ENCODE results near the gene ZBTB24.

ZBTB24 gene

DNA sequence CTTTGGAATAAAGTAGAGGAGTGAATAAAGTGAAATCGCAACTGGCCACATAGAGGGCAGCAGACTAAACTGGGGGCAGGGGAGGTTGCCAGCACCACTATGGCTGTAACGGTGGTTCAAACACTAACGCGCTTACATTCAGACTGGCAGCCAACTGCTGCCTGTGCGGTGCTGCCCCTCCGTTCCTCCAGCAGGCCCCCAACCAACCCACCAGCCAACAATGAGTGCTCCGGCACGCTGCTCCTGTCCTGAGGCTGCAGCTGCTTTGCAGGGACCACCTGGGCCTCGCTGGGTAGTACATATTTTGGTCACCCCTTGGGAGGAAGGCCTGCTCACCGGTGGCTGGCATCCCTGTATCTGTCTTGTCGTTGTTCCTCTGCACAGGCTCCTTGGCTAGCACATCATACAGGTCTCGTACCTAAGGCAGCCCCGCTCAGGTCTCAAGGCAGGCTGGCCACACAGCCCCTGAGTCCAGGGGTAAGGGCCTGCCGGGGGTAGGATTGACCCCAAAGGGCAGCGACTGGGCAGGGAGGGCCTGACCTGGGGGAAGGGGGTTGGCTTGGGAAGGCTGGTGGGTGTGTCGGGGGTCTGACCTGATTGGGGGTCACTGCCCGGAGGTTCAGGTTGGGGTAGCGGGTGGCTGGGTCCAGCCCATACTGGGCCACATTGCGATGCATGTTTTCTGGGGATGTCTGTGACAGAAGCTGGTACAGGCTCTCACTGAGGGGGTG, 33.8 kb downstream of the ZBTB24 start:
- DNase-seq: no peak

DNA sequence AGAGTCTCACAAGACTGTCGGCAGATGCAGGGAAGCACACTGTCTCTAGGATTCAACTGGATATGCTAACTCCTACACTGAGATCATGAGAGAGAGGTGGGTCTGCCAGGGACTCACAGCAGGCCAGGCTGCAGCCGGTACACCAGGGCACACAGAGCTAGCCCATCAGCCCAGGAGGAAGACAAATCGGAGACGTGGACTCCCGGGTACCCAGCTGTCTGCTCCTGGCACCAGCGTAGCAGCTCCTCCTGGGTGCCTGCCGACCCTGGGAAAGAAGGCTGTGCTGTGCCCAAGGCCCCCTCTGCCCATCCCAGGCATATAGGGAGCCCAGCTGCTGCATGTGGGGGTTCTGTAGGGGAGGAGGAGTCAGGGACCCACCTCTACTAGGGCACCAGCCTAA, 34.4 kb downstream of the ZBTB24 start:
- DNase-seq: no peak

DNA sequence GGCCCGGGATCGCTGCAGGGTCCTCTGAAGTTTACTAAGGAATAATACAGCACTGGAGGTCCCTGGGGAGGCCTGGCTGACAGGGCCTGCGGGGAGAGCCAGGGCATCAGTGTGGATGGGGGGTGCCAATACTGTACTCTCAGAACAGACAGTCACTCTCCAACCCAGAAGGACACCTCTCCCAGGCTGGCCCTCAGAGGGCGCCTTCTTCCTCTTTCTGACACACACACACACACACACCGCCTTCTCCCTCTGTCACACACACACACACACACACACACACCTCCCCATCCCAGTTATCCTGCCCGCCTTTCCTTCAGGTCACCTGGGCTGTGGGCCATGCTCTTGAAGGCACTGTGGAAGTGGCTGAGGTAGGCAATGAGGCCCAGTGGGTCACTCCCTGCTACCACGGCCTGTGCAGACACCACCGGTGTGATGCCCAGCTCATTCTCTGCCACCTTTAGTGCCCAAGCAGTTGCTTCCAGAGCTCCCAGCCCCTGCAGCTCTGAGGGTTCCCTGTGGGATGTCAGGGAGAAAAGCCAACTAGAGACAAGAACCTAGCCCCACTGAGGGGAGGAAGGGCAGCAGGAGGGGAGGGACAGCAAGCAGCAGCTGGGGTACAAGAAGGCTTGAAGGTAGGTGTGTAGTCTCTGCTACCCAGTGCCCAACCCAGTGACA, 35.0 kb downstream of the ZBTB24 start:
- no peak for DNase-seq

DNA sequence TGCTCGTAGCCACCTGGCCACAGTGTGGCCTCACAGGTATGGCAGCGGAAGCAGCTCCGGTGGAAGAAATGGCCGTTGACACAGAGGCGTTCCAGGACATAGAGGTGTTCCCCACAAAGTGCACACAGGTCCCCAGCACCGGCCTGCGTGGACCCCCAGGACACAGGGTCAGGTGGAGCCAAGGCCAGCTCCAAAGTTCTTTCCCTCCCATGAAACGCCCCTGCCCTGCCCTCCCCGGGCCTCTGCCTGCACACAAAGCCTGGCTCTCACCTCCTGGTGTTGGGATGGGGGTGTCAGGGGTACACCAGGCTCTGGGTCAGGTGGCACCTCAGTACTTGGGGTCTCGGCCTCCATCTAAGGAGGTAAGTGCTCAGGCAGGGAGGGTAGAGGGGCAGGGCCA, 35.9 kb downstream of the ZBTB24 start:
- no peak for DNase-seq

DNA sequence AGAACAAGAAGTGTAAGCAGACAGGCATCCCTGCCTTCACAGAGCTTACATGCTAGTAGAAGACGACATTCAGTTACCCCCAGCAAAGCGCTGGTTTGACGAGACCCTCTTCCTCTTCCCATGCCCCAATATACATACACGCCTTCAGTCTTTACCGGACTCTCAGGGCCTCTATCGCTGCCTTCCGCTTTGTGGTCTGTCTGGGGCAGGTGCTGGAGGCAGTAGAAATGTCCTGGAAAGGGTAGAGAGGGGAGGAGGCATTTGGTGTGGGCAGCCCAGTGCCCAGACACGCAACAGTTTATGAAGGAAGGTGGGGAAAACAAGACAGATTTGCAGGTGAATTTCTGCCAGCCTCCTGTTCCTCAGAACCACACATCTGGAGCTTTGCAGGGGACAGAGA, 36.5 kb downstream of the ZBTB24 start:
- no peak for DNase-seq

DNA sequence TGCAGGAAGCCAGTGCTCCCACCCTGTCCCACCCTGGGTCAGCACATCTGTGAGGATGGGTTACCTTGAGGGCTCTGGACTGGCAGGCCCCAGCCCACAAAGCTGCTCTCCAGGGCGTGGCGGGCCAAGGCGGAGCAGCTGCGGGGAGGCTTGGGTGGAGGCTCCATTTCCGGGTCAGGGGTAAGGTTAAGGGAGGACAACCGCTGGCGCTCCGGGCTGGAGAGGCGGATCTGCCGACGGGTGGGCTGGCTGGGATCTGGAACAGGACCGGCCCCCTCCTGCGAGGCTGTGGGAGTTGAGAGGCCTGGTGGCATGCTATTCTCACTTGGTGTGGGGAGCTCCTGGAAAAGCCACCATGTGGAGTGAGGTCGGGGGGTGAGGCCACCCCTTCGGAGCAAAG, 36.9 kb downstream of the ZBTB24 start:
- no peak for DNase-seq

DNA sequence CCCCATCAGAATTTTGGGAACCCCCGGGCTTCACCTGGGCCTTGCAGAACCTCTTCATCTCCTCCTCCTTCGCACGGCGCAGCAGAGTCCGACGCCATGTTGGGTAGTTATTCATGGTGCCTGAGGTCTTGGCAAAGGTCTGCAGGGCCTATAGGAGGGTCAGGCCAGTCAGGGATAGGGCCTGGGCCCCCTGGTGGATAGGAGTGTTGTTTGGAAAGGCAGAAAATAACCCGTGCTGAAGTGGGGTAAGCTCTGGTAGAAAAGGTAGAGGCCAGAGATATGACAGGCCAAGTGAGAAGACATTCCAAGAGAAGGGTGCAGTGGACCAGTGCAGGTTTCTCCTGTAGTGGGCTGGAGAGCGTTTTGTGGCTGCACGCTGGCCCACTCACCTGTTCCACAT, 37.6 kb downstream of the ZBTB24 start:
- no peak for DNase-seq

DNA sequence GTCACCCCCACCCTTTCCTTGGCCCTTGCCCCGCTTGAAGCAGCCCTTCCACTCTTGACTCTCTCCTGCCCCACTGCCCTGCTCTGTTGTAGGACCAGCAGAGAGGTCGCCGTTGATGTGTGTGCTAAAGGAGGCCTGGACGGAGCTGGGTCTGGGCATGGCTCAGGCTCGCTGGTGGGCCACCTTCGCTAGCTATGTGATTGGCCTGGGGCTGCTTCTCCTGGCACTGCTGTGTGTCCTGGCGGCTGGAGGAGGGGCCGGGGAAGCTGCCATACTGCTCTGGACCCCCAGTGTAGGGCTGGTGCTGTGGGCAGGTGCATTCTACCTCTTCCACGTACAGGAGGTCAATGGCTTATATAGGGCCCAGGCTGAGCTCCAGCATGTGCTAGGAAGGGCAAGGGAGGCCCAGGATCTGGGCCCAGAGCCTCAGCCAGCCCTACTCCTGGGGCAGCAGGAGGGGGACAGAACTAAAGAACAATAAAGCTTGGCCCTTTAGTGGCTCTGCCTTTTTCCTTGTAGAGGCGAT, 39.5 kb downstream of the ZBTB24 start:
- DNase-seq: no peak

DNA sequence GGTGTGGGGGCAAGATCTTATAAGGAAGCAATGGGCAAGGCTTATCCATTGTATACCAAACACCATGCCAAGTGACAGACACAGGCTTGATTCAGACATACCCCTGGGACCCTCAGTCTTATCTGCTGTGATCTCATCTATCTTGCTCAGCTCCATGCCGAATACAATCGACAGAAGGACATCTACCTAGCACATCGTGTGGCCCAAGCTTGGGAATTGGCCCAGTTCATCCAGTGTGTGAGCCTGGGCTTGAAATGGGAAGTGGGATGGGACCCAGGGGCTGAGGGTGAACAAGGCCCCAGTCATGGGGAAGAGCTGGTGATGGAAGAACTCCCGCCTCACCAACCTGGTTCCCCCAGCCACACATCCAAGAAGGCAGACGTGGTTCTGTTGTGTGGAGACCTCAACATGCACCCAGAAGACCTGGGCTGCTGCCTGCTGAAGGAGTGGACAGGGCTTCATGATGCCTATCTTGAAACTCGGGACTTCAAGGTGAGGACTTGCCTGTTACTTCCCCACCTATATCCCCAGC, 40.6 kb downstream of the ZBTB24 start:
- DNase-seq: no peak

DNA sequence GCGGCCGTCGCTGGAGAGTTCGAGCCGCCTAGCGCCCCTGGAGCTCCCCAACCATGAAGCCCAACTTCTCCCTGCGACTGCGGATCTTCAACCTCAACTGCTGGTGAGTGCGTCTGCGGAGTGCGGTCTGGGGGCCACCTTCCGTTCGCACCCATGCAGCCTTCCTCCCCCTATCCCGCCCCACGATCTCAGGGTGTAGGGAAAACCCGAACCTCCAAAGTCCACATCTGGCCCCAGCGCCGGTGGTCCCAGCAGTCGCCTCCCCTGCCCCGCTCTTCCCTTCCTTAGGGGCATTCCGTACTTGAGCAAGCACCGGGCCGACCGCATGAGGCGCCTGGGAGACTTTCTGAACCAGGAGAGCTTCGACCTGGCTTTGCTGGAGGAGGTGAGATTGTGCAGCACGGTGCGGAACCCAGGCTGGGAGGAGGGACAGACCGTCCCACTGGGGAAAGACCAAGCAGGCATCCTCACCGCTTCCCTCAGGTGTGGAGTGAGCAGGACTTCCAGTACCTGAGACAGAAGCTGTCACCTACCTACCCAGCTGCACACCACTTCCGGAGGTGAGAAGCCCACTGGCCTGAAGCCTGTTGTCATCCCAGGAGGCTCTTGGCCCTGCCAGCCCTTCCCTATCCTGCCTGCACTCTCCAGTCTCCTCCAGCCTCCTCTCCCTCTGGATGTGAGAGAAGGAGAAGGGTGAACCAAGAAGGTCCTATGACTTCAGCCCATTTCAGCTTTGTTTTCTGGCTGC, 41.8 kb downstream of the ZBTB24 start:
- no peak for DNase-seq

DNA sequence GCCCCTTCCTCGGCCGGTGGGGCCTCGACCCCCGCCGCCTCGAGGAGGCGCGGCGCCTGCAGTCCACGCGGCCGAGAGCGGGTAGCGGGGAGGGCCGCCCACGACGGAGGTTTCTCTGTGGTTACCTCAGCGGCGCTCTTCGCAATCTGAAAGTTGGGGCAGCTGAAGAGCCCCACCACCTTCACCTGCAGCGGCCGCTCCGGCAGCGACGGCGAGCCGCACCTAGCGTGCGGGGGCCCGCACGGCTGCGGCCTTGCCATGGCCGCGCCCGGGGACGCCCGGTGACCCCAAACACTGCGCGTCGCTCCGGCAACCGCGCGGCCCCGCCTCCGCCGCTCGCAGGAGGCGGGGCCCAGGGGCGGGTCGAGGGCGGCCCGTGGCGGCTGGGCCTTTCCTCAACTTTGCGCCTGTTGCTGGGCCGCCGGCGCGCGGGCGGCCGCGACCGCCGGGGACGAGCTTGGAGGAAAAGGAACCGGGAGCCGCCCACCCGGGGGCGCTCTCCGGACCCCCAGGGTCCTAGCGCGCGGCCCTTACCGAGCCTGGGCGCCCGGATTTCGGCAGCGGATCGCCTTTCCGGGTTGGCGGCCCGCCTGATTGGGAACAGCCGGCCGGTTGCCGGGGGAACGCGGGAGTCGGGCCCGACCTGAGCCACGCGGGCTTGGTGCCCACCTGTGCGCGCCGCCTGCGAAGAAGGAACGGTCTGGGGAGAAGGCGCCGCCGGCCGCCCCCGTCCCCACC, 42.5 kb downstream of the ZBTB24 start, which contains the start of the genes PPIL6 and SMPD2:
PPIL6 (minus strand) TSS at position 298 of the 738 bp plus-strand sequence; CDS start at position 260, 38 bp downstream.
SMPD2 (plus strand) TSS at position 394 of the 738 bp plus-strand sequence. CDS start 398 bp downstream, outside the sequence.
- DNase-seq: peak; percentile 82

DNA sequence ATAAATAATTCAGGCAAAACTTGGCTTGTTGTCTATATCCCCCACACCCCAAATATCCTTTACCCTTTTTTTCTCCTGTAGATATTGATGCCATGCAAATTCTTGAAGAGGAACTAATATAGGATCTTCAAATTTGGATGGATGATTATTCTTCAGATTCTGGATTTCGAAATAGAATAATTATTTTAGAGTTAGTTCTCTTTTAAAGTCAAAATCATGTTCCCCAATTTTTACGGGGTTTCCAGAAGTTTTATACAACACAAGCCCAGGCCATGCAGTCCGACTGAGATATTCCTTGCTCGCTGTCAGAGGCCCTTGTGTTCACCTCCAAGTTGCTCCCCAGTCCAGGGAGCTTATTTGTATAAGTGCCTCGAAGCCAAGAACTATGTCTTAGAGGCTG, 47.0 kb downstream of the ZBTB24 start:
- DNase-seq: no peak

DNA sequence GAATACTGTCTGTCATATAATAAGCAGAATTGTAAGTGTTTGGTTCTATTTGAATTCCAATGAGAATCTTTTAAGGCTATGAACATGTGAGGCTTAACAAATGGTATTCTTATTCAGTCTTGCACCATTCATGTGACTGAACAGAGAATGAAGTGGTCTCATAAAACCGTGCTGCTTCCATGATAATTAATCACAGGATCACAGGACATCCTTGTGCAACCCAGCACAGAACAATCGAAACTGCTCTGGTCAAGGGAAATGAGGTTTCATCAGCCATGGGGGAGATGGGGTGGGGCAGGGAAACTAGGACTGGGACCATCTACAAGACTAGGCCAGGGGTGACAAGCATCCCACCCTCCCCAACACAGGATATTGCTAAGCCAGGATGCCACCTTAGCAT, 48.6 kb downstream of the ZBTB24 start:
- DNase-seq: no peak

DNA sequence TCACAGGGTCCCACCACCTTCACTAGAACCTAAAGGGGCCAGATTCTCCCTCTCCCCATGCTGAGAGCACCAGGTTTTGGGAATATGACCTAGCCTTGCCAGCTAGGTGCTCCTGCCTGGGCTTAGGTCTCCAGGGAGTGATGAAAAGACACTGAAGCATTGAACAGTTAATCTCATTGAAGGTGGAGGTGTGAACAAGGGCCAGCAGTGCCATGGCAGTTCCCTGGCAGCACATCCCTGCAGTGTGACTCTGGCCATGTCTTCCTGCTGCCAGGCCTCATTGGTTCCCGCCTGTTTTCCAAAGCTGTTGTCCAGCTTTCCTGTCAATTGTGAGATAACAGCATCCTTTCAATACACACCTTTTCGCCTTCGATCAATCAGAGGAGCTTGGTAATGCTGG, 53.5 kb downstream of the ZBTB24 start:
- no peak for DNase-seq

DNA sequence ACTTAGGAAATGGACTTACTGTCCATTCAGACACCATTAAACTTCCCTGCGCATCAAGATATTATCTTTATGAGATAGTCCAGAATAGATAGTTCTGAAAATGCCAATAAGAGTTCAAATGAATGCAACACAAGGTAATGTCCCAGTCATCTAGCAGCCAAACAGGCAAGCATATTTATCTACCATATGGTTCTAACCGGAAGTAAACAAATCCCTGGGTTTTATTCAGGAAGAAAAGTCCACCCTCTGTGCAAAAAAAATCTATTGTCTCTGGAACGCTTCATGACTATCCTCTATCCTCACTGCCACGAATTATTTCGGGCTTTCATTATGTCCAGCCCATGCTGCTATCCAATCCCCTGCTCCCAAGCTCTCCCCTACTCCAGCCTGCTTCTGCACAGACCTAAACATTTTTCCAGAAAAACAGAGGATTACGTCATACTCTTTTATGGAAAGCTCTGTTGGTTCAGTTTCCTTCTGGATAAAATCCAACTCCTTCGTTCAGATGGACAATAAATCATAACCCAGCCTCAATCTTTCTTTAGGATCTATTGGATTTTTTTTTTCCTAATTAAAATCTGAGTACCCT, 54.0 kb downstream of the ZBTB24 start:
- no peak for DNase-seq

DNA sequence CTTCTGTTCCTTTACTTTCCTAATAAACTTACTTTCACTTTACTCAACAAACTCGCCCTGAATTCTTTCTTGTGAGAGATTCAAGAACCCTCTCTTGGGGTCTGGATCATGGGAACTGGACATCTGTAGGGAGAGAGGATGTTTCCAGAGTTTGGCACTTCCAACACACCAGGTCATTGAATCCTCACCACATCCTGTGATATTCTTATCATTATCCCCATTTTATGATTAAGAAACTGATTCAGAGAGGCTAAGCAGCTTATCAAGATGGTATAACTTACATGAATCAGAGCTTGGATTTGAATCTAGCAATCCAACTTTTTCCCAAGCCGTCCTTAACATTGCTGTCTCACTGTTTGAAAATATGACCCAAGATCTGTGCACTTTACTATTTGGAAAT, 58.1 kb downstream of the ZBTB24 start:
- DNase-seq: no peak

DNA sequence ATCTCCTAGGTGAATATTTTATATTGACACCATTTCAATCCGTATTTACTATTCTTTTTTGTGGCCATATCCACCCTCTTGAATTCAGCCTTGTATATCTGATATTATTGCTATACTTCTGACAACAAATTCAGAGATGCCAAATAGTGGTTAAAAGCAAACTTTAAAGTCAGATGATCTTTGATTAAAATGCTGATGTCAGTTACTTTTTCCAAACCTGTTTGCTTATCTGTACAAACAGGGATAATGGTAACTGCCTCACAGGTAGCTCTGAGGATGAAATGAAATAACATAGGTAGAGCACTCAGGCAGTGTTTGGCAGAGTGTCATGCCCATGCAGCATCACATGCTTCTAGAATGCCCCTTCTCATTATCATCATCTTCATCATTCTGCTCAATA, 61.8 kb downstream of the ZBTB24 start:
- no peak for DNase-seq

DNA sequence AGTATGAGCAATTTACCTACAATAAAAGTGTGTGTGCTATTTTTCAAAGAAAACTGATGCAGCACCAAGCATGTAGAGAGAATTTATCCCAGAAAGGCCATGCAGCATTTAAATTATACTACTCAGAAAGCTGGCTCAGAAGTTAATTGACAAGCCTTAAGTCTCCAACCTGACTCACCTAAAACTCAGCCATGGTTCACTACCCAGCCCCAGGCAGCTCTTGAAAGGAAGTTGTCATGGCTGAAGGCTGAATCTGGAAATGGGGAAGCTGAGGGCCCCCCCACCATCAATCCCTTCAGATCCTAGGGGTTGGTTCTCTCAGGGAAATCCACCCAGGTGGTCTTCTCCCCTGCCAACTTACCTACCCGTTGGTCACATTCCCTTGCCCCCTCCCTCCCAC, 62.3 kb downstream of the ZBTB24 start:
- no peak for DNase-seq

DNA sequence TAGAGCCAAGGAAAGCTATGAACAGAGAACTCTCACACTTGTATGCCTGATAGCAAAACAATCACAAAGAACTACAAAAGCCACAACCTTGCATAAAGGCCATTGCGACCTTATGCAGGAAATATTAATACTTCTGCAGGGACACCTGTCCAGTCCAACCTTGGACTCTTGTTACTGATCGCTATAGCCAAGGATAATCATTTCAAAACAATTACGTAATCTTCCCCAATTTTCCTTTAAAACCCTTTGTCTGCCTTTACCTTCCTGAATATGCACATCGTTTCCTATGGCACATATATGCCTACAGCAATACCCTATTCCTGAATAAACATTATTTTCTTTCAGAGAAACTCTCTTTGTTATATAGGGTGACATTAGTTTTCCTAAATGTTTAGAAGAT, 65.4 kb downstream of the ZBTB24 start:
- DNase-seq: no peak
